Choroid plexus epithelial cell (primary cell): ENCODE measurements around the gene EBI3.
"Not testable (repeated sequence)": the region's sequence is repeated elsewhere in the genome, so short reads cannot be mapped to it uniquely, and the experiment has no call there.

Experiments used
- DNase-seq: peaks from one replicate; pipeline ENCODE4 v3.0.0-alpha.2; 2010; ENCODE audit warnings: low read depth
- H3K4me3 ChIP-seq: 2 replicates; pipeline ENCODE4 v1.5.1; 2011; ENCODE audit warnings: low read depth, mild to moderate bottlenecking, control low read depth, low read length, moderate library complexity
- TF ChIP-seq, protein P1 (sequence below): conservative IDR thresholded peaks from 2 replicates; pipeline ENCODE4 v1.5.1; 2011; ENCODE audit warnings: low read depth, mild to moderate bottlenecking, control low read depth, inconsistent platforms, low read length, moderate library complexity

The EBI3 gene

DNA sequence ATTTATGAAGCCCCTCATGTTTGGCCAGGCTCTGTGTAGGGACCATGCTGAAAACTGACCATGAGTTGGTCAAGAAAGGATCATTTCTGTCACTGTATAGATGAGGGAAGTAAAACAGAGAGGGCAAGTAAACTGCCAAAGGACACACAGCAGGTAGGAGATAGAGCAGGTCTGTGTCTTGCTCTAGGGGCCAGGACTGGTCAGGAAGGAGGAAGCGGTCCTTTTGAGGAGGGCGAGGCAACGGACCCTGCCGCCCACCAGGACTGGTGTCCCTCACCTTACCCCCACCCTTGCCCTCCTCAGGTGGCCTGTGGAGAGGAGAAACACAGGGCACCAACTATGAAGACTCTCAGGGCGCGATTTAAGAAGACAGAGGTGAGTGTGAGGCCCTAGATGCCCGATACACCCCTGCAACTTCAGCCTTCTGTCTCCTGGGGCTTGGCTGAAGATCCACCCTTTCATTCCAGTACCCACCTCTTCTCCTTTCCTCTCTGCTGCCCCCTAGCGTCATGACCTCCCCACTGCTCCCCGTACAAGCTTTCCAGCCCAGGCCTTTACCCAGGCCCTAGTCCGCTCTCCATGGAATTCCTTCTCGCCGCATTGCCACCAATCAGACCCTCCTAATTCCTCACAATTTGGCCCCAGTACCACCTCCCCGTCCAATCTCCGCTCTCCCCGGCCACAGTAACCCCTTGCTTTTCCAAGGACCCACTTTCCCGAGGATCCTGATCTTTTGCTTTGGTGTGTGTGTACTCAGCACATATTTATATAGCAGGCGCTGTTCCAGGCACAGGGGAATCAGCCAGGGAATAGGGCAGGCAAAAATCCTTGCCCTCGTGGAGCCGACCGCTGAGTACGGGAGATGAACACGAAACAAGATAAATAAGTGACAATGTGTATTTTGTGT, 43.0 kb upstream of the EBI3 start:
- TF ChIP-seq, protein P1, sequence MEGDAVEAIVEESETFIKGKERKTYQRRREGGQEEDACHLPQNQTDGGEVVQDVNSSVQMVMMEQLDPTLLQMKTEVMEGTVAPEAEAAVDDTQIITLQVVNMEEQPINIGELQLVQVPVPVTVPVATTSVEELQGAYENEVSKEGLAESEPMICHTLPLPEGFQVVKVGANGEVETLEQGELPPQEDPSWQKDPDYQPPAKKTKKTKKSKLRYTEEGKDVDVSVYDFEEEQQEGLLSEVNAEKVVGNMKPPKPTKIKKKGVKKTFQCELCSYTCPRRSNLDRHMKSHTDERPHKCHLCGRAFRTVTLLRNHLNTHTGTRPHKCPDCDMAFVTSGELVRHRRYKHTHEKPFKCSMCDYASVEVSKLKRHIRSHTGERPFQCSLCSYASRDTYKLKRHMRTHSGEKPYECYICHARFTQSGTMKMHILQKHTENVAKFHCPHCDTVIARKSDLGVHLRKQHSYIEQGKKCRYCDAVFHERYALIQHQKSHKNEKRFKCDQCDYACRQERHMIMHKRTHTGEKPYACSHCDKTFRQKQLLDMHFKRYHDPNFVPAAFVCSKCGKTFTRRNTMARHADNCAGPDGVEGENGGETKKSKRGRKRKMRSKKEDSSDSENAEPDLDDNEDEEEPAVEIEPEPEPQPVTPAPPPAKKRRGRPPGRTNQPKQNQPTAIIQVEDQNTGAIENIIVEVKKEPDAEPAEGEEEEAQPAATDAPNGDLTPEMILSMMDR, result peak; percentile 90
- H3K4me3 ChIP-seq, result no peak overlapping the region
- peak; percentile 77 for DNase-seq

GRCh38 chr19:4187313-4188122, 41.8 kb upstream of the EBI3 start:
- no peak for DNase-seq
- TF ChIP-seq, protein P1, result no peak
- H3K4me3 ChIP-seq, result no peak overlapping the region

DNA sequence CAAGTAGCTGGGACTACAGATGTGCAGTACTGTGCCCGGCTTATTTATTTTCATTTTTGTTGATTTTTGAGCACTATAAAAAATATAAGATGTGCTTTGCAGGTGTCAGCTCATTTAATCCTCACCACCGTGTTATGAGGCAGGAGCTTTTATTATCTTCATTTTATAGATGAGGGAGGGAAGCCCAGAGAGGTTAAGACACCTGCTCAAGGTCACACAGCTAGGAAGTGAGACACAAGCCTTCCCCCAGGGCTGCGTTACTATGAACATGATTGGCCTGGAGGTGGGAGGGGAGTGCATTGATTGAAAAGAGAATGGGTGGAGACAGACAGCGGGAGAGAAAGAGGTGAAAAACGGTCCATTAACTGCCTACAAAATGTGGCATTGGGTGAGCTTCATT, 39.7 kb upstream of the EBI3 start:
- no peak for DNase-seq
- no peak overlapping the region for H3K4me3 ChIP-seq
- TF ChIP-seq, protein P1, result no peak

DNA sequence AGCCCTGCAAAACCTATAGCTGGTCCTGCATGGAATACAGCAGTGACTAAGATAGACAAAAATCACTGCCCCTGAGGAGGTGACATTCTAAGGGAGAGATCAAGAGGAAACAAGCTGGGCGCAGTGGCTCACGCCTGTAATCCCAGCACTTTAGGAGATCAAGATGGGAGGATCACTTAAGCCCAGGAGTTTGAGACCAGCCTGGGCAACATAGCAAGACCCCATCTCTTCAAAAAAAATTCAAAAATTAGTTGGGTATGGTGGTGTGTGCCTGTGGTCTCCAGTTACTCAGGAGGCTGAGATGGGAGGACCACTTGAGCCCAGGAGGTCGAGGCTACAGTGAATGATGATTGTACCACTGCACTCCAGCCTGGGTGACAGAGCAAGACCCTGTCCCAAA, 36.8 kb upstream of the EBI3 start:
- H3K4me3 ChIP-seq, DNase-seq: not testable (repeated sequence)

DNA sequence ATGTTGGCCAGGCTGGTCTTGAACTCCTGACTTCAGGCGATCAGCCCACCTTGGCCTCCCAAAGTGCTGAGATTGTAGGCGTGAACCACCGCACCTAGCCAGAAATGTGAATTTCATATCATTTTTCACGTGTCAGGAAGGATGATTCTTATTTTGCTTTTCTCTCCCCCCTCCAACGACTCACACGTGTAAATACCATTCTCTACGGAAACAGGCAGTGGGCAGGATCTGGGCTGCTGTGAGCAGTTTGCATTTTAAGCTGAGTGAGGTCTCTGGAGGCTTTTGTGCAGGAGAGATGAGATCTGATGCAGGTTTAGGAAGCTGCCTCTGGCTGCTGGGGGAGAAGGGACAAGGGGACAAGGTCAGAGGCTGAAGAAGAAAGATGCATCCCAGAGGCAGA, 35.0 kb upstream of the EBI3 start:
- TF ChIP-seq, protein P1, result no peak
- DNase-seq, result no peak

DNA sequence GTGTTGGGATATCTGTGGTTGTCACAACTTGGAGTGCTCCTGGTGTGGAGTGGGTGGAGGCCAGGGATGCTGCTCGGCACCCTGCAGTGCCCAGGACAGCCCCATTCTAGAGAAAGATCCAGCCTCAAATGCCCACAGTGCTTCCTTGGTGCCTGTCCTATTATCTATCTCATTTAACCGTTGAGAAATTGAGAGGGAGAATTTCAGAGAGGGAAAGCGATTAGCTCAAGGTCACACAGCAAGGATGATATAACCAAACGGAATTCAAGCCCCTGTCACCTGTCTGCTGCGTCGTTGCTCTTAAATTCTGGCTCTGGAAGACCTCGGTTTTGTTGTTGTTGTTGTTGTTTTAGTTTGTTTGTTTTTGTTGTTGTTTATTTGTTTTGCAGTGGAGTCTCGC, 33.3 kb upstream of the EBI3 start:
- TF ChIP-seq, protein P1, result no peak
- no peak for DNase-seq
- no peak overlapping the region for H3K4me3 ChIP-seq

More for the DNA sequence above, 35.0 kb upstream of the EBI3 start:
- no peak overlapping the region for H3K4me3 ChIP-seq

DNA sequence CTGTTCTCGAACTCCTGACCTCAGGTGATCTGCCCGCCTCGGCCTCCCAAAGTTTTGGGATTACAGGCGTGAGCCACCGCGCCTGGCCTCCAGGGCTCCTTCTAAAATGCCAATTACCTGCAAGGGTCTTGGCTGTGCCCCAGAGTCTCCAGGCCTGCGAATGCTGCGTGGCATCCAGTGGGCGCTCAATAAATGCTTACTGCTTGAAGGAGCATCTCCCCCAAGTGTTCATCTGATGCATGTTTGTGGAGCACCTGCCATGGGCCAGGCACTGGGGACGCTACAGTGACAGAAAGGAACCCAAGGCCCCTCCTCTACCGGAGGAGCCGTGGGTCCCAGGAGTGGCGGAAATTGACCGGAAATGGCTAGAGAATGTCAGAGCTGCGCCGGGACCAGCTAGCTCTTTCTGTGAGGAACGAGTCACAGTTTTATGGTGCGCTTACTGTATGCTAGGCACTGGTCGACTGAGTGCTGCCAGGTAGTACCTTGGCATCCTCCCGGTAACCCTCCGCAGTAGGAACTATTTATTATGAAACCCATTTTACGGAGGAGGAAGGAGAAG, 32.7 kb upstream of the EBI3 start:
- DNase-seq, result no peak
- TF ChIP-seq, protein P1, result no peak
- no peak overlapping the region for H3K4me3 ChIP-seq
